Tibial nerve (tissue), 4 donors: Measurements from ENCODE around the gene TFAP2D. TPM values are rescaled to one million over a fixed set of nuclear protein-coding genes. Genes with fewer than 3 reads are reported as not detected.

Source experiments
- DNase-seq, 2 donors: peaks; one replicate each; pipeline ENCODE4 v3.0.0-alpha.2; 2019; ENCODE audit warnings: low spot score in 2 of 2
- H3K27ac ChIP-seq, 4 donors: fragments of 200-600 bp; sonication (generic) in 3 of 4; one replicate each; pipeline ENCODE4 v1.5.1; 2017 to 2019; ENCODE audit warnings: mild to moderate bottlenecking in 1 of 4
- H3K27me3 ChIP-seq, 2 donors: fragments of 200-600 bp; sonication (generic) in 1 of 2; one replicate each; pipeline versions ENCODE4 v1.5.1 to v1.6.0; 2017 to 2019
- H3K36me3 ChIP-seq, 3 donors: fragments of 200-600 bp; sonication (generic); one replicate each; pipeline ENCODE4 v1.5.1; 2018 to 2019
- H3K4me1 ChIP-seq, 4 donors: fragments of 200-600 bp; sonication (generic) in 3 of 4; one replicate each; pipeline ENCODE4 v1.5.1; 2017 to 2019
- H3K4me3 ChIP-seq, 4 donors: fragments of 200-600 bp; sonication (generic) in 3 of 4; one replicate each; pipeline ENCODE4 v1.5.1; 2017 to 2019; ENCODE audit warnings: mild to moderate bottlenecking in 1 of 4, moderate library complexity in 1 of 4
- H3K9me3 ChIP-seq, 4 donors: fragments of 200-600 bp; sonication (generic) in 3 of 4; one replicate each; pipeline ENCODE4 v1.5.1; 2017 to 2019
- CTCF ChIP-seq, 5 experiments: fragments of 200-600 bp in 3 of 5; fragments of 450-650 bp in 2 of 5; sonication (generic) in 3 of 5; IDR thresholded peaks; one replicate each; pipeline ENCODE4 v1.5.1; 2016 to 2019; ENCODE audit warnings: antibody characterized with exemption in 5 of 5, mild to moderate bottlenecking in 3 of 5, moderate library complexity in 2 of 5
- EP300 ChIP-seq, 2 donors: sonication (generic); formaldehyde crosslinking; IDR thresholded peaks; one replicate each; pipeline ENCODE4 v1.6.1; 2017; ENCODE audit warnings: antibody characterized with exemption in 2 of 2, mild to moderate bottlenecking in 1 of 2
- POLR2A ChIP-seq, 2 donors: fragments of 450-650 bp; IDR thresholded peaks; one replicate each; pipeline ENCODE4 v1.6.1; 2017; ENCODE audit warnings: antibody characterized with exemption in 2 of 2, mild to moderate bottlenecking in 2 of 2, moderate library complexity in 2 of 2
- WGBS, 2 donors: methylation state at CpG; one replicate each; pipeline ENCODE4 v1.1.5; 2018; 5-methylcytosine and 5-hydroxymethylcytosine counted together
- total RNA-seq, 4 donors: library from RNA; depleted of rRNA; stranded (reverse); fragments of >200 nt; gene quantifications; one replicate each; pipeline ENCODE4 v1.1.0, GENCODE V29; 2016

TFAP2D gene
- total RNA-seq, 4 donors from 2014 or later: not detected

GRCh38 chr6:50721978-50722377 is 8.7 kb downstream of the TFAP2D start:
- WGBS, 2 donors: 2% methylated on average over 19 of the region's 19 CpGs
- H3K36me3 ChIP-seq: no peaks in the 10 kb centered on the region
- peaks cover 0 to 45% of the 10 kb centered on the region in 2 donors for H3K27me3 ChIP-seq
- no peak overlapping the region for H3K27ac ChIP-seq
- TF ChIP-seq POLR2A (IDR thresholded peaks at IDR 0.05) (no peak), CTCF (IDR thresholded peaks at IDR 0.05) (no peak), EP300 (IDR thresholded peaks at IDR 0.05) (no peak)
- no peaks in the 10 kb centered on the region for H3K9me3 ChIP-seq
- no peak overlapping the region for H3K4me3 ChIP-seq
- peaks cover 0 to 8% (median 0%) of the 10 kb centered on the region in 4 donors for H3K4me1 ChIP-seq
- DNase-seq: no peak

GRCh38 chr6:50722829-50723554 is 9.7 kb downstream of the TFAP2D start:
- Histone ChIP-seq H3K27ac (no peak overlapping the region), H3K36me3 (no peaks in the 10 kb centered on the region), H3K4me3 (no peak overlapping the region), H3K4me1 (peaks cover 0 to 8% (median 0%) of the 10 kb centered on the region in 4 donors), H3K9me3 (no peaks in the 10 kb centered on the region), H3K27me3 (peaks cover 0 to 43% of the 10 kb centered on the region in 2 donors)
- no peak for TF ChIP-seq EP300 (IDR thresholded peaks at IDR 0.05)
- TF ChIP-seq POLR2A (IDR thresholded peaks at IDR 0.05): no peak
- TF ChIP-seq CTCF (IDR thresholded peaks at IDR 0.05): no peak
- DNase-seq: no peak
- WGBS, 2 donors: 5 to 7% methylated on average over 24 of the region's 24 CpGs

GRCh38 chr6:50724381-50725124 is 11.2 kb downstream of the TFAP2D start:
- DNase-seq: no peak
- H3K4me3 ChIP-seq: no peak overlapping the region
- no peaks in the 10 kb centered on the region for H3K9me3 ChIP-seq
- H3K27me3 ChIP-seq: peaks cover 0 to 43% of the 10 kb centered on the region in 2 donors
- TF ChIP-seq EP300 (IDR thresholded peaks at IDR 0.05): no peak
- TF ChIP-seq POLR2A (IDR thresholded peaks at IDR 0.05): no peak
- TF ChIP-seq CTCF (IDR thresholded peaks at IDR 0.05): no peak
- H3K27ac ChIP-seq: no peak overlapping the region
- WGBS, 2 donors: 3 to 5% methylated on average over 35 to 41 of the region's 43 CpGs
- H3K4me1 ChIP-seq: peaks cover 0 to 8% (median 0%) of the 10 kb centered on the region in 4 donors
- no peaks in the 10 kb centered on the region for H3K36me3 ChIP-seq

GRCh38 chr6:50734488-50734887 is 21.2 kb downstream of the TFAP2D start:
- H3K4me3 ChIP-seq: no peak overlapping the region
- H3K9me3 ChIP-seq: no peaks in the 10 kb centered on the region
- no peaks in the 10 kb centered on the region for H3K4me1 ChIP-seq
- H3K27me3 ChIP-seq: no peaks in the 10 kb centered on the region
- 53 to 86% methylated on average over 3 of the region's 3 CpGs for WGBS, 2 donors
- no peak for TF ChIP-seq EP300 (IDR thresholded peaks at IDR 0.05)
- TF ChIP-seq POLR2A (IDR thresholded peaks at IDR 0.05): no peak
- TF ChIP-seq CTCF (IDR thresholded peaks at IDR 0.05): no peak
- no peak for DNase-seq
- no peaks in the 10 kb centered on the region for H3K36me3 ChIP-seq
- H3K27ac ChIP-seq: no peak overlapping the region

- 55 to 56% methylated on average over 3 of the region's 3 CpGs for WGBS, 2 donors
- TF ChIP-seq POLR2A (IDR thresholded peaks at IDR 0.05) (no peak), EP300 (IDR thresholded peaks at IDR 0.05) (no peak), CTCF (IDR thresholded peaks at IDR 0.05) (no peak)
- Histone ChIP-seq H3K27ac (no peak overlapping the region), H3K36me3 (no peaks in the 10 kb centered on the region), H3K27me3 (no peaks in the 10 kb centered on the region), H3K4me1 (no peaks in the 10 kb centered on the region), H3K4me3 (no peak overlapping the region), H3K9me3 (no peaks in the 10 kb centered on the region)
- no peak for DNase-seq
Measured at GRCh38 chr6:50742161-50742560, 28.8 kb downstream of the TFAP2D start.
